Measurements from ENCODE around the gene COA8. TPM values are rescaled to one million over a fixed set of nuclear protein-coding genes. Genes with fewer than 3 reads are reported as not detected.
A peak's percentile ranks its signal among the peaks of the same experiment; 100 is the strongest.

COA8 gene
- total and polyA plus RNA-seq, 2 of the 13 experiments (the other 11 are each of a cell fraction or from before 2014, with no cell fraction given), result 10.9 to 25.1 TPM

DNA sequence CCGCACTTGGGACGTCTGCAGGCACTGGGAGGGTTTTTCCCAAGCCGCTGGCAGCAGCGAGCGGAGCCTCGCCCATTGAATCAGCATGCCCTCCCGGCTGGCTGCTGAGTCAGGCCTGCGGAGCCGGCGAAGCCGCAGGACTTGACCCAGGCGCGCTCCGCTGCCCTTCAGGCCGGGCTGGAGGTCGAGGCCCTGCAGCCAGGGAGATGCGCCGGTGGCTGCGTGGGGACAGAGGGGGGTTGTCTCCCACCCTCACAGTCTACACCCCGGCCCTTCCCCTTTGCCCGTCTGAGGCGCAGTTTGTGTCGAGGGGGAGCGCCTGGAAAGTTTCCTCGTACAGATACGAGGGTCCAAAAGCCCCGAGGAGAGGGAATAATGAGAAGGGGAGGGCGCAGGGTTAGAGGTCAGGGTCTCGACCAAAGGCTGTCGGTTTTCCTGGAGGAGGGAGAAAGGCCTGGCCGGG is 65.5 kb downstream of the COA8 start (continued):
- TF ChIP-seq, protein P1, sequence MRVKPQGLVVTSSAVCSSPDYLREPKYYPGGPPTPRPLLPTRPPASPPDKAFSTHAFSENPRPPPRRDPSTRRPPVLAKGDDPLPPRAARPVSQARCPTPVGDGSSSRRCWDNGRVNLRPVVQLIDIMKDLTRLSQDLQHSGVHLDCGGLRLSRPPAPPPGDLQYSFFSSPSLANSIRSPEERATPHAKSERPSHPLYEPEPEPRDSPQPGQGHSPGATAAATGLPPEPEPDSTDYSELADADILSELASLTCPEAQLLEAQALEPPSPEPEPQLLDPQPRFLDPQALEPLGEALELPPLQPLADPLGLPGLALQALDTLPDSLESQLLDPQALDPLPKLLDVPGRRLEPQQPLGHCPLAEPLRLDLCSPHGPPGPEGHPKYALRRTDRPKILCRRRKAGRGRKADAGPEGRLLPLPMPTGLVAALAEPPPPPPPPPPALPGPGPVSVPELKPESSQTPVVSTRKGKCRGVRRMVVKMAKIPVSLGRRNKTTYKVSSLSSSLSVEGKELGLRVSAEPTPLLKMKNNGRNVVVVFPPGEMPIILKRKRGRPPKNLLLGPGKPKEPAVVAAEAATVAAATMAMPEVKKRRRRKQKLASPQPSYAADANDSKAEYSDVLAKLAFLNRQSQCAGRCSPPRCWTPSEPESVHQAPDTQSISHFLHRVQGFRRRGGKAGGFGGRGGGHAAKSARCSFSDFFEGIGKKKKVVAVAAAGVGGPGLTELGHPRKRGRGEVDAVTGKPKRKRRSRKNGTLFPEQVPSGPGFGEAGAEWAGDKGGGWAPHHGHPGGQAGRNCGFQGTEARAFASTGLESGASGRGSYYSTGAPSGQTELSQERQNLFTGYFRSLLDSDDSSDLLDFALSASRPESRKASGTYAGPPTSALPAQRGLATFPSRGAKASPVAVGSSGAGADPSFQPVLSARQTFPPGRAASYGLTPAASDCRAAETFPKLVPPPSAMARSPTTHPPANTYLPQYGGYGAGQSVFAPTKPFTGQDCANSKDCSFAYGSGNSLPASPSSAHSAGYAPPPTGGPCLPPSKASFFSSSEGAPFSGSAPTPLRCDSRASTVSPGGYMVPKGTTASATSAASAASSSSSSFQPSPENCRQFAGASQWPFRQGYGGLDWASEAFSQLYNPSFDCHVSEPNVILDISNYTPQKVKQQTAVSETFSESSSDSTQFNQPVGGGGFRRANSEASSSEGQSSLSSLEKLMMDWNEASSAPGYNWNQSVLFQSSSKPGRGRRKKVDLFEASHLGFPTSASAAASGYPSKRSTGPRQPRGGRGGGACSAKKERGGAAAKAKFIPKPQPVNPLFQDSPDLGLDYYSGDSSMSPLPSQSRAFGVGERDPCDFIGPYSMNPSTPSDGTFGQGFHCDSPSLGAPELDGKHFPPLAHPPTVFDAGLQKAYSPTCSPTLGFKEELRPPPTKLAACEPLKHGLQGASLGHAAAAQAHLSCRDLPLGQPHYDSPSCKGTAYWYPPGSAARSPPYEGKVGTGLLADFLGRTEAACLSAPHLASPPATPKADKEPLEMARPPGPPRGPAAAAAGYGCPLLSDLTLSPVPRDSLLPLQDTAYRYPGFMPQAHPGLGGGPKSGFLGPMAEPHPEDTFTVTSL (CRISPR knock-in tag; IDR thresholded peaks at IDR 0.05; ENCODE audit: borderline replicate concordance), result no peak
- TF ChIP-seq PRMT3 (CRISPR knock-in tag; IDR thresholded peaks at IDR 0.05; ENCODE audit: borderline replicate concordance, low read depth) (no peak), ZNF460 (CRISPR knock-in tag; IDR thresholded peaks at IDR 0.05; ENCODE audit: borderline replicate concordance) (no peak), ZNF839 (CRISPR knock-in tag; IDR thresholded peaks at IDR 0.05; ENCODE audit: borderline replicate concordance) (no peak), MEIS2 (CRISPR knock-in tag; IDR thresholded peaks at IDR 0.05) (no peak), ZNF709 (CRISPR knock-in tag; IDR thresholded peaks at IDR 0.05) (no peak), NFKBIZ (CRISPR knock-in tag; IDR thresholded peaks at IDR 0.05) (no peak), ZNF138 (CRISPR knock-in tag; IDR thresholded peaks at IDR 0.05; ENCODE audit: low read depth) (peak; percentile 26; the same call in 1 of the 2 replicates), ZFP62 (CRISPR knock-in tag; IDR thresholded peaks at IDR 0.05) (no peak), KDM1A (CRISPR knock-in tag; IDR thresholded peaks at IDR 0.05) (no peak; the same call in 1 of the 2 replicates), ZNF614 (CRISPR knock-in tag; IDR thresholded peaks at IDR 0.05; ENCODE audit: borderline replicate concordance) (no peak), ZNF703 (CRISPR knock-in tag; IDR thresholded peaks at IDR 0.05; ENCODE audit: borderline replicate concordance) (no peak), HMG20A (CRISPR knock-in tag; IDR thresholded peaks at IDR 0.05; ENCODE audit: borderline replicate concordance) (no peak)
- TF ChIP-seq, protein P2, sequence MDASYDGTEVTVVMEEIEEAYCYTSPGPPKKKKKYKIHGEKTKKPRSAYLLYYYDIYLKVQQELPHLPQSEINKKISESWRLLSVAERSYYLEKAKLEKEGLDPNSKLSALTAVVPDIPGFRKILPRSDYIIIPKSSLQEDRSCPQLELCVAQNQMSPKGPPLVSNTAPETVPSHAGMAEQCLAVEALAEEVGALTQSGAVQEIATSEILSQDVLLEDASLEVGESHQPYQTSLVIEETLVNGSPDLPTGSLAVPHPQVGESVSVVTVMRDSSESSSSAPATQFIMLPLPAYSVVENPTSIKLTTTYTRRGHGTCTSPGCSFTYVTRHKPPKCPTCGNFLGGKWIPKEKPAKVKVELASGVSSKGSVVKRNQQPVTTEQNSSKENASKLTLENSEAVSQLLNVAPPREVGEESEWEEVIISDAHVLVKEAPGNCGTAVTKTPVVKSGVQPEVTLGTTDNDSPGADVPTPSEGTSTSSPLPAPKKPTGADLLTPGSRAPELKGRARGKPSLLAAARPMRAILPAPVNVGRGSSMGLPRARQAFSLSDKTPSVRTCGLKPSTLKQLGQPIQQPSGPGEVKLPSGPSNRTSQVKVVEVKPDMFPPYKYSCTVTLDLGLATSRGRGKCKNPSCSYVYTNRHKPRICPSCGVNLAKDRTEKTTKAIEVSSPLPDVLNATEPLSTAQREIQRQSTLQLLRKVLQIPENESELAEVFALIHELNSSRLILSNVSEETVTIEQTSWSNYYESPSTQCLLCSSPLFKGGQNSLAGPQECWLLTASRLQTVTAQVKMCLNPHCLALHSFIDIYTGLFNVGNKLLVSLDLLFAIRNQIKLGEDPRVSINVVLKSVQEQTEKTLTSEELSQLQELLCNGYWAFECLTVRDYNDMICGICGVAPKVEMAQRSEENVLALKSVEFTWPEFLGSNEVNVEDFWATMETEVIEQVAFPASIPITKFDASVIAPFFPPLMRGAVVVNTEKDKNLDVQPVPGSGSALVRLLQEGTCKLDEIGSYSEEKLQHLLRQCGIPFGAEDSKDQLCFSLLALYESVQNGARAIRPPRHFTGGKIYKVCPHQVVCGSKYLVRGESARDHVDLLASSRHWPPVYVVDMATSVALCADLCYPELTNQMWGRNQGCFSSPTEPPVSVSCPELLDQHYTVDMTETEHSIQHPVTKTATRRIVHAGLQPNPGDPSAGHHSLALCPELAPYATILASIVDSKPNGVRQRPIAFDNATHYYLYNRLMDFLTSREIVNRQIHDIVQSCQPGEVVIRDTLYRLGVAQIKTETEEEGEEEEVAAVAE (CRISPR knock-in tag; IDR thresholded peaks at IDR 0.05; ENCODE audit: borderline replicate concordance), result 0 out of 2 replicates have a peak, but pooled peaks have one; percentile 35
- TF ChIP-seq, protein P3, sequence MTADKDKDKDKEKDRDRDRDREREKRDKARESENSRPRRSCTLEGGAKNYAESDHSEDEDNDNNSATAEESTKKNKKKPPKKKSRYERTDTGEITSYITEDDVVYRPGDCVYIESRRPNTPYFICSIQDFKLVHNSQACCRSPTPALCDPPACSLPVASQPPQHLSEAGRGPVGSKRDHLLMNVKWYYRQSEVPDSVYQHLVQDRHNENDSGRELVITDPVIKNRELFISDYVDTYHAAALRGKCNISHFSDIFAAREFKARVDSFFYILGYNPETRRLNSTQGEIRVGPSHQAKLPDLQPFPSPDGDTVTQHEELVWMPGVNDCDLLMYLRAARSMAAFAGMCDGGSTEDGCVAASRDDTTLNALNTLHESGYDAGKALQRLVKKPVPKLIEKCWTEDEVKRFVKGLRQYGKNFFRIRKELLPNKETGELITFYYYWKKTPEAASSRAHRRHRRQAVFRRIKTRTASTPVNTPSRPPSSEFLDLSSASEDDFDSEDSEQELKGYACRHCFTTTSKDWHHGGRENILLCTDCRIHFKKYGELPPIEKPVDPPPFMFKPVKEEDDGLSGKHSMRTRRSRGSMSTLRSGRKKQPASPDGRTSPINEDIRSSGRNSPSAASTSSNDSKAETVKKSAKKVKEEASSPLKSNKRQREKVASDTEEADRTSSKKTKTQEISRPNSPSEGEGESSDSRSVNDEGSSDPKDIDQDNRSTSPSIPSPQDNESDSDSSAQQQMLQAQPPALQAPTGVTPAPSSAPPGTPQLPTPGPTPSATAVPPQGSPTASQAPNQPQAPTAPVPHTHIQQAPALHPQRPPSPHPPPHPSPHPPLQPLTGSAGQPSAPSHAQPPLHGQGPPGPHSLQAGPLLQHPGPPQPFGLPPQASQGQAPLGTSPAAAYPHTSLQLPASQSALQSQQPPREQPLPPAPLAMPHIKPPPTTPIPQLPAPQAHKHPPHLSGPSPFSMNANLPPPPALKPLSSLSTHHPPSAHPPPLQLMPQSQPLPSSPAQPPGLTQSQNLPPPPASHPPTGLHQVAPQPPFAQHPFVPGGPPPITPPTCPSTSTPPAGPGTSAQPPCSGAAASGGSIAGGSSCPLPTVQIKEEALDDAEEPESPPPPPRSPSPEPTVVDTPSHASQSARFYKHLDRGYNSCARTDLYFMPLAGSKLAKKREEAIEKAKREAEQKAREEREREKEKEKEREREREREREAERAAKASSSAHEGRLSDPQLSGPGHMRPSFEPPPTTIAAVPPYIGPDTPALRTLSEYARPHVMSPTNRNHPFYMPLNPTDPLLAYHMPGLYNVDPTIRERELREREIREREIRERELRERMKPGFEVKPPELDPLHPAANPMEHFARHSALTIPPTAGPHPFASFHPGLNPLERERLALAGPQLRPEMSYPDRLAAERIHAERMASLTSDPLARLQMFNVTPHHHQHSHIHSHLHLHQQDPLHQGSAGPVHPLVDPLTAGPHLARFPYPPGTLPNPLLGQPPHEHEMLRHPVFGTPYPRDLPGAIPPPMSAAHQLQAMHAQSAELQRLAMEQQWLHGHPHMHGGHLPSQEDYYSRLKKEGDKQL (CRISPR knock-in tag; IDR thresholded peaks at IDR 0.05; ENCODE audit: low read depth), result no peak

Measured in HepG2 (cell line).